Kidney epithelial cell (primary cell): ENCODE data around the gene RPL23. TPM values are rescaled to one million over a fixed set of nuclear protein-coding genes. Genes with fewer than 3 reads are reported as not detected.
A peak's percentile ranks its signal among the peaks of the same experiment; 100 is the strongest.

Experiments used
- DNase-seq: peaks from one replicate; pipeline ENCODE4 v3.0.0-alpha.2; 2010; ENCODE audit warnings: low read depth
- H3K27me3 ChIP-seq: 2 replicates; pipeline ENCODE4 v1.6.0; 2011; ENCODE audit warnings: low read length; ENCODE audit not compliant: control insufficient read depth, insufficient read depth
- H3K36me3 ChIP-seq: 2 replicates; pipeline ENCODE4 v1.5.1; 2011; ENCODE audit warnings: low read length; ENCODE audit not compliant: control insufficient read depth, insufficient read depth
- H3K4me3 ChIP-seq: 2 replicates; pipeline ENCODE4 v1.5.1; 2011; ENCODE audit warnings: low read depth, mild to moderate bottlenecking, control low read depth, low read length
- CTCF ChIP-seq: IDR thresholded peaks from 2 replicates; pipeline ENCODE4 v1.5.1; 2011; ENCODE audit warnings: mild to moderate bottlenecking, moderate library complexity, low read length, control low read depth, inconsistent platforms; ENCODE audit not compliant: insufficient read depth, poor library complexity, severe bottlenecking
- total RNA-seq: library from RNA; depleted of rRNA; stranded (reverse); fragments of >200 nt; gene quantifications from 2 replicates; pipeline ENCODE4 v1.2.3, GENCODE V29; 2015

The RPL23 gene
- total RNA-seq, 1 donor from 2014 or later = 1,881 TPM

- H3K4me3 ChIP-seq = peak within 1 kb of the TSS; percentile 97
- no peaks in the 10 kb centered on the region for H3K27me3 ChIP-seq
- H3K36me3 ChIP-seq = no peaks in the 10 kb centered on the region
- TF ChIP-seq CTCF = no peak
- DNase-seq = no peak
These were observed 16.2 kb upstream of the RPL23 start, which contains the start of gene LASP1 for GRCh38 chr17:38869526-38870258. Gene LASP1 (plus strand): TSS chr17:38870058. CDS start chr17:38870190, 132 bp downstream.

- H3K27me3 ChIP-seq = no peaks in the 10 kb centered on the region
- DNase-seq = no peak
- H3K36me3 ChIP-seq = no peaks in the 10 kb centered on the region
- H3K4me3 ChIP-seq = peak overlapping the region; percentile 97
- peak; percentile 46 for TF ChIP-seq CTCF
These were observed 15.4 kb upstream of the RPL23 start for GRCh38 chr17:38868817-38869525.

GRCh38 chr17:38867968-38868816, 14.7 kb upstream of the RPL23 start:
- Histone ChIP-seq H3K4me3 (peak overlapping the region; percentile 97), H3K27me3 (no peaks in the 10 kb centered on the region), H3K36me3 (no peaks in the 10 kb centered on the region)
- no peak for TF ChIP-seq CTCF
- DNase-seq = no peak

GRCh38 chr17:38867179-38867967, 13.9 kb upstream of the RPL23 start:
- H3K4me3 ChIP-seq = peak overlapping the region; percentile 1
- no peak for DNase-seq
- H3K27me3 ChIP-seq = no peaks in the 10 kb centered on the region
- no peaks in the 10 kb centered on the region for H3K36me3 ChIP-seq
- TF ChIP-seq CTCF = no peak

- H3K27me3 ChIP-seq = no peaks in the 10 kb centered on the region
- no peak overlapping the region for H3K4me3 ChIP-seq
- no peaks in the 10 kb centered on the region for H3K36me3 ChIP-seq
- DNase-seq = no peak
- TF ChIP-seq CTCF = peak; percentile 33
These were observed 11.3 kb upstream of the RPL23 start for GRCh38 chr17:38864636-38865398.
